Osteoblast (primary cell): Measurements from ENCODE around the gene COLEC12. TPM values are rescaled to one million over a fixed set of nuclear protein-coding genes. Genes with fewer than 3 reads are reported as not detected.
"Not testable (repeated sequence)": the region's sequence is repeated elsewhere in the genome, so short reads cannot be mapped to it uniquely, and the experiment has no call there.

Experiments
- DNase-seq: peaks from one replicate; pipeline ENCODE4 v3.0.0; 2011; ENCODE audit warnings: low spot score, mixed read lengths; ENCODE audit not compliant: insufficient read length; ENCODE audit errors: missing footprints
- H2AFZ ChIP-seq: 2 replicates; pipeline ENCODE4 v1.6.0; 2011; ENCODE audit warnings: mild to moderate bottlenecking, low read length
- H3K27ac ChIP-seq: 2 replicates; pipeline ENCODE4 v1.5.1; 2011; ENCODE audit warnings: mild to moderate bottlenecking, low read depth, low read length, moderate library complexity
- H3K27me3 ChIP-seq: 2 replicates; pipeline ENCODE4 v1.6.0; 2012; ENCODE audit warnings: mild to moderate bottlenecking, control low read depth, inconsistent platforms, low read length, moderate library complexity; ENCODE audit not compliant: insufficient read depth
- H3K36me3 ChIP-seq: 2 replicates; pipeline ENCODE4 v1.5.1; 2011; ENCODE audit warnings: mild to moderate bottlenecking, low read length, control low read depth, moderate library complexity; ENCODE audit not compliant: insufficient read depth
- H3K4me1 ChIP-seq: 2 replicates; pipeline ENCODE4 v1.5.1; 2011; ENCODE audit warnings: mild to moderate bottlenecking, low read length, control low read depth, moderate library complexity; ENCODE audit not compliant: insufficient read depth
- H3K4me2 ChIP-seq: 2 replicates; pipeline ENCODE4 v1.6.0; 2011; ENCODE audit warnings: mild to moderate bottlenecking, low read length; ENCODE audit not compliant: insufficient read depth
- H3K4me3 ChIP-seq: fragments of 200-600 bp; sonication (generic); 3 replicates; pipeline ENCODE4 v1.5.1; 2012; ENCODE audit warnings: mild to moderate bottlenecking, low read length, inconsistent platforms; ENCODE audit not compliant: insufficient read depth
- H3K79me2 ChIP-seq: 2 replicates; pipeline ENCODE4 v1.6.0; 2012; ENCODE audit warnings: mild to moderate bottlenecking, low read length, control low read depth, inconsistent platforms; ENCODE audit not compliant: insufficient read depth
- H3K9me3 ChIP-seq: 2 replicates; pipeline ENCODE4 v1.5.1; 2011; ENCODE audit warnings: low read depth, low read length, control low read depth
- H4K20me1 ChIP-seq: 2 replicates; pipeline ENCODE4 v1.6.0; 2012; ENCODE audit warnings: mild to moderate bottlenecking, low read length, control low read depth; ENCODE audit not compliant: insufficient read depth
- CTCF ChIP-seq: IDR thresholded peaks from 2 replicates; pipeline ENCODE4 v1.5.1; 2011; ENCODE audit warnings: mild to moderate bottlenecking, low read depth, low read length, moderate library complexity; ENCODE audit errors: extremely low read depth
- total RNA-seq: library from RNA; depleted of rRNA; stranded (reverse); fragments of >200 nt; gene quantifications from 2 replicates; pipeline ENCODE4 v1.2.3, GENCODE V29; 2012

The COLEC12 gene
- total RNA-seq, 1 donor = 38.0 TPM

GRCh38 chr18:293536-293935 is 207.0 kb downstream of the COLEC12 start:
- Histone ChIP-seq H3K27ac (no peak overlapping the region), H3K9me3 (no peaks in the 10 kb centered on the region), H4K20me1 (no peaks in the 10 kb centered on the region), H3K4me3 (no peak overlapping the region), H2AFZ (no peak overlapping the region), H3K27me3 (no peaks in the 10 kb centered on the region), H3K79me2 (no peaks in the 10 kb centered on the region), H3K36me3 (no peaks in the 10 kb centered on the region), H3K4me2 (no peak overlapping the region), H3K4me1 (peaks cover 5% of the 10 kb centered on the region)
- no peak for DNase-seq
- TF ChIP-seq CTCF = peak; percentile 27

GRCh38 chr18:292271-292670 is 208.2 kb downstream of the COLEC12 start:
- Histone ChIP-seq H3K4me2 (no peak overlapping the region), H3K36me3 (no peaks in the 10 kb centered on the region), H2AFZ (no peak overlapping the region), H3K79me2 (no peaks in the 10 kb centered on the region), H3K4me3 (no peak overlapping the region), H3K27ac (no peak overlapping the region), H3K4me1 (peaks cover 5% of the 10 kb centered on the region), H3K27me3 (no peaks in the 10 kb centered on the region), H3K9me3 (no peaks in the 10 kb centered on the region), H4K20me1 (no peaks in the 10 kb centered on the region)
- DNase-seq = no peak
- peak; percentile 49 for TF ChIP-seq CTCF

GRCh38 chr18:289970-290369 is 210.5 kb downstream of the COLEC12 start:
- H3K4me3 ChIP-seq, H3K4me1 ChIP-seq, H3K36me3 ChIP-seq, H4K20me1 ChIP-seq, H3K9me3 ChIP-seq, H3K27ac ChIP-seq, H3K27me3 ChIP-seq, H2AFZ ChIP-seq, H3K79me2 ChIP-seq, H3K4me2 ChIP-seq, DNase-seq: not testable (repeated sequence)

- Histone ChIP-seq H3K4me3 (no peak overlapping the region), H3K4me1 (no peaks in the 10 kb centered on the region), H4K20me1 (no peaks in the 10 kb centered on the region), H3K79me2 (no peaks in the 10 kb centered on the region), H2AFZ (no peak overlapping the region), H3K27ac (no peak overlapping the region), H3K36me3 (no peaks in the 10 kb centered on the region), H3K9me3 (no peaks in the 10 kb centered on the region), H3K27me3 (no peaks in the 10 kb centered on the region), H3K4me2 (no peak overlapping the region)
- DNase-seq = no peak
- TF ChIP-seq CTCF = no peak
Observed at GRCh38 chr18:289026-289425, 211.5 kb downstream of the COLEC12 start.
